Measurements from ENCODE around the gene CLDN24.

GRCh38 chr4:183284258-183284785 is 37.9 kb downstream of the CLDN24 start:
- TF ChIP-seq CTCF (IDR thresholded peaks at IDR 0.05) (no peak), POLR2AphosphoS5 (IDR thresholded peaks at IDR 0.05) (no peak), POLR2A (IDR thresholded peaks at IDR 0.05) (no peak)

Data from upper lobe of left lung (tissue), 4 donors.